DND-41 (cell line): ENCODE data around the gene ZNF22.

Experiments
- EZH2 ChIP-seq: IDR thresholded peaks from 3 replicates; pipeline ENCODE4 v1.6.1; 2012; ENCODE audit warnings: borderline replicate concordance, low read depth, mild to moderate bottlenecking, moderate library complexity, low read length, inconsistent platforms; ENCODE audit not compliant: severe bottlenecking
- TF ChIP-seq, protein P1 (sequence below): IDR thresholded peaks from 2 replicates; pipeline ENCODE4 v1.5.1; 2012; ENCODE audit warnings: borderline replicate concordance, low read length, moderate library complexity, mild to moderate bottlenecking; ENCODE audit not compliant: poor library complexity, severe bottlenecking; ENCODE audit errors: extremely low read depth

DNA sequence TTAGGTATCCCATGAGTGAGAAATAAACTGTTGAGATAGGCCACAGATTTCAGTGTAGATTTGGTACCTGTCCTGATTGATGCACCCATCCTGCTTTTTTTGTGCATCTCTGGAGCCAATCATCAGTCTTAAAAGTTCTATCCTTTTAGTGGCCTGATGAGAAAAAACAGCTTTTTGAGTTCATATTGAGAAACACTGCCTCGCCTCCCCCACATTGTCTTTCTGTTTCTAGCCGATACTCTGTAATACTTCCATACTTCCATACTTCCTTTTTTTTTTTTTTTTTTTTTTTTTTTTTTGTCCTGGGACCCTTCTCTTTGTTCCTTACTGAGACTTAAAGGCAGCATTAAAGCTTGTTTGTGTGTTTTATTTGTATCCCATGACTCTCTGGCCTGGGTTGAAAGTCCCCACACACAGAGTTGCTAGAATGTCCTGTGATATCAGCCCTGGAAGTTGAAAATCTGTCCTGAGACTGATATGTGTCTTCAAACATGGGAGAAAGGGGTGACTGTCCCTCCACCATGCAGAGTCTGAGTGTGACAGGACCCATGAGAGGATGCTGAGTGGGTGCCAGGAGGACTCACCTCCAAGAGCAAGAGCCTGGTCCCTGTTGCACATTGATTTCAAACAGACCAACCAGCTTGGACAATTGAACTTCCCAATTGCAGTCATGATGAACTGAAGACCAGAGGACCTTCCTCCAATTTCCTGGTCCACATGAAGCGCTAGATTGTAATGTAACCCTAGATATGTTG lies 5.7 kb downstream of the ZNF22 start:
- TF ChIP-seq, protein P1, sequence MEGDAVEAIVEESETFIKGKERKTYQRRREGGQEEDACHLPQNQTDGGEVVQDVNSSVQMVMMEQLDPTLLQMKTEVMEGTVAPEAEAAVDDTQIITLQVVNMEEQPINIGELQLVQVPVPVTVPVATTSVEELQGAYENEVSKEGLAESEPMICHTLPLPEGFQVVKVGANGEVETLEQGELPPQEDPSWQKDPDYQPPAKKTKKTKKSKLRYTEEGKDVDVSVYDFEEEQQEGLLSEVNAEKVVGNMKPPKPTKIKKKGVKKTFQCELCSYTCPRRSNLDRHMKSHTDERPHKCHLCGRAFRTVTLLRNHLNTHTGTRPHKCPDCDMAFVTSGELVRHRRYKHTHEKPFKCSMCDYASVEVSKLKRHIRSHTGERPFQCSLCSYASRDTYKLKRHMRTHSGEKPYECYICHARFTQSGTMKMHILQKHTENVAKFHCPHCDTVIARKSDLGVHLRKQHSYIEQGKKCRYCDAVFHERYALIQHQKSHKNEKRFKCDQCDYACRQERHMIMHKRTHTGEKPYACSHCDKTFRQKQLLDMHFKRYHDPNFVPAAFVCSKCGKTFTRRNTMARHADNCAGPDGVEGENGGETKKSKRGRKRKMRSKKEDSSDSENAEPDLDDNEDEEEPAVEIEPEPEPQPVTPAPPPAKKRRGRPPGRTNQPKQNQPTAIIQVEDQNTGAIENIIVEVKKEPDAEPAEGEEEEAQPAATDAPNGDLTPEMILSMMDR = no peak
- TF ChIP-seq EZH2 = no peak
